HG03575 (cell line): ENCODE data around the gene FAM200B.

ENCODE experiments used
- ATAC-seq: cut with Tn5 transposase; IDR thresholded peaks from one replicate; pipeline ENCODE4 v1.9.1; 2021; ENCODE audit not compliant: unreplicated experiment, insufficient number of reproducible peaks, low FRiP score; ENCODE audit errors: extremely low read depth

The FAM200B gene

GRCh38 chr4:15681372-15682241 lies at the start of gene FAM200B:
Gene FAM200B, plus strand, starts transcription at chr4:15681827. Its CDS starts 5,151 bp downstream, at chr4:15686978.
- ATAC-seq: peak; percentile 85

GRCh38 chr4:15636818-15637217 lies 44.8 kb upstream of the FAM200B start:
- ATAC-seq: no peak

GRCh38 chr4:15638418-15638817 lies 43.2 kb upstream of the FAM200B start:
- ATAC-seq: no peak

GRCh38 chr4:15648600-15648999 lies 33.0 kb upstream of the FAM200B start:
- peak; percentile 56 for ATAC-seq

- ATAC-seq: peak; percentile 36
Observed at GRCh38 chr4:15649914-15650545, 31.6 kb upstream of the FAM200B start.

GRCh38 chr4:15651676-15652075 lies 30.0 kb upstream of the FAM200B start:
- no peak for ATAC-seq

GRCh38 chr4:15652191-15652590 lies 29.4 kb upstream of the FAM200B start:
- ATAC-seq: no peak

GRCh38 chr4:15652841-15653240 lies 28.8 kb upstream of the FAM200B start:
- ATAC-seq: no peak

- ATAC-seq: no peak
Observed at GRCh38 chr4:15653420-15653819, 28.2 kb upstream of the FAM200B start.

GRCh38 chr4:15653864-15654592 lies 27.6 kb upstream of the FAM200B start:
- no peak for ATAC-seq

GRCh38 chr4:15654593-15655222 lies 26.9 kb upstream of the FAM200B start:
- peak; percentile 21 for ATAC-seq

GRCh38 chr4:15655223-15656037 lies 26.2 kb upstream of the FAM200B start, which contains the start of gene FBXL5:
Gene FBXL5, minus strand, starts transcription at chr4:15655357. Its CDS starts 70 bp downstream, at chr4:15655287.
- peak; percentile 28 for ATAC-seq

- no peak for ATAC-seq
Observed at GRCh38 chr4:15656038-15656470, 25.6 kb upstream of the FAM200B start.

GRCh38 chr4:15657366-15657765 lies 24.3 kb upstream of the FAM200B start:
- no peak for ATAC-seq

- ATAC-seq: no peak
Observed at GRCh38 chr4:15658136-15658770, 23.4 kb upstream of the FAM200B start.

- ATAC-seq: no peak
Observed at GRCh38 chr4:15658781-15659180, 22.8 kb upstream of the FAM200B start.

- ATAC-seq: no peak
Observed at GRCh38 chr4:15659768-15660570, 21.7 kb upstream of the FAM200B start.
